NCI-H146 (cell line): Measurements from ENCODE around the gene CELSR2.

Source experiments
- DNase-seq: peaks from one replicate; lab custom pipeline; 2025; lab: John Stamatoyannopoulos, UW

Gene CELSR2

DNA sequence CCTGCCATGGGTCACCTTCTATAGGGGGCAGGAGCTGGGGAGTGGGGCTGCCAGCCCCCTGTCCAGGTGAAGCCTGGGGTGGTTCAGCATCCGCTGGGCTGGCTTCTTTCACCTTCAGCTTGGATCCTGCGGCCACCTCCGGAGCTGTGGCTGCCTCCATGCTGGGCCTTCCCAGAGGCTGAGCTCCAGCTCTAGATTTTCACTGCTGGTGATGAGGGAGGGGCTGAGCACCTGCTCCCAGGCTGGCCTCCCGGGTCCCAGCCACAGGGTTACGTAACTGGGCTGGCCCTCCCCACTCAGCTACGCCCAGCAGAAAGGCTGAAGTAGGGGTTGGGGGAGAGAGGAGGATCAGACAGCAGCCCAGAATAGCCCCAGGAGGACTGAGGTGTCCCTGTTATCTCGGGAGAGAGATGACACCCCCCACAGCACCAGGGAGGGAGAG lies 57.5 kb downstream of the CELSR2 start, which contains the start of gene MYBPHL:
Gene MYBPHL (minus strand): TSS at position 180 of the 442 bp plus-strand sequence. CDS start 20 bp downstream, at position 160.
- no peak for DNase-seq

- DNase-seq, result no peak
Measured at GRCh38 chr1:109307274-109308021, 58.1 kb downstream of the CELSR2 start.

GRCh38 chr1:109309347-109309746 lies 60.0 kb downstream of the CELSR2 start:
- no peak for DNase-seq

DNA sequence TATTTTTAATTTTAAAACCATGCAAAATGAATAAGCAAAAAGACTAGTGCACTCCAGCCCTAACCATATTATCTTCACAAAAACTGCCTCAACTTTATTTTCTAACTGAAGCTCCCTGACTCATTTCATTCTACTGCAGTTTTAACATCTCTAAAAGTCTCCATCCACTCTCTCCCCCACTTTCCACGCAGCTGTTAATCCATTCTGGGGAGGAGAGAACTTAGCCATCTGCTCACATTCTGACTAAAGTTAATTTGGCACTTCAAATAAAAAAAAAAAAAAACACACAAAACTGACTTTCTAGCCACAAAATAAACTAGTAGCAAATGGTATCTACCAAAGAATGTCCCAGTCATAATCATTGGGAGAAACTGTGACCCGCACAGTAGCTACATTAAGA lies 62.9 kb downstream of the CELSR2 start:
- no peak for DNase-seq

DNA sequence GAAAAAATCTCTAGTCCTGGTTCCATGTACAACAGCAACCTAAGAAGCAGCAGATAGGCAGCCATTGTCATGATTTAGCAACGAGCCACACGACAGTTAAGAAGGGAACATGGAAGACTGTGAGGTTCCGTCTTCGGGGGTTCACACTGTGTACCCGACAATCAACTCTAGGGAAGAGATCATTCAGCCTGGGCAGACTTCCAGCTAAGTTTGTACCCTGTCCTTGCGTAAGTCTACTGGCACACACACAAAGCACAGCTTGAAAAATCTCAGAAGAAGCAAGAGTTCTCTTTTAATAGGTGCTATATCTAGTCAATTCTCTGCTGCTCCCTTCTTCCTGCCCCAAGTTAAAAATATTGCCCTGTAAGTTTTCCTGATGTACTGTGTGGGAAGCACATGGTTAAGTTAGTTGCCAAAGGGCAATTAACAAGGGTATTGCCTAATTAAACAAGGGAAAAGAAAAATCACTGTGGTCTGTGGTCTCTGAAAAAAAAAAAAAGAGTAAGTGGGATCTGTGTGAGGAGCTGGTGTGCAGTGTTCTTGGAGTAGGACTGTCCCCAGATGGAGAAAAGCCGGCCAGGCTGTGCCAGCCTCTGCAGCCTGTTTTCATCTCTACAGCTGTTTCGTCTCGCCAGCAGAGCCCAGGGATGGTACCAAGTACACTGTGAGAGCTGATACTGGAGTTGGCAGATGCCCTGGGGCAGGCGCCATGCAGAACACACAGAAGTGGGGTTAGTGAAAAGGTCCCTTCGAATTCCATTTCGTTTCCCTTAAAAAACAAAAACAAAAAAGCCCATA lies 63.8 kb downstream of the CELSR2 start:
- no peak for DNase-seq

DNA sequence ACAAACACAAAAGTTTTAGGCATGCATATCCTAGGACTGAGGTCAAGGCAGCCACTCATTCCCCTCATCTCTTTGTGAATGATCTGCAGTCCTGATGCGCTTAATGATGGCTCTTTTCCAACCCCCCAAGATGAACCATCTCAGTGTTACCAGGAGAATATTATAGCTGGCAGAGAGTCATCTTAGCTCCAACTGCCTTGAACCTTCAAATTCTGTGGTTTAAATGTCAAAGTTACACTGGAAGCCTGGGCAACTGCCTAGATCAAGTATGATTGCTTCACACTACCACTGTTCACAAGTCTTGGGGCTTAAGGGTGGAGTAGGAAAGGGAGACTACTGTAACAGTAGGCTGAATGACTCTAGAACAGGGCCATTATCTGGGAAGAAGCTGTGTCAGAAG lies 65.5 kb downstream of the CELSR2 start:
- DNase-seq, result no peak

DNA sequence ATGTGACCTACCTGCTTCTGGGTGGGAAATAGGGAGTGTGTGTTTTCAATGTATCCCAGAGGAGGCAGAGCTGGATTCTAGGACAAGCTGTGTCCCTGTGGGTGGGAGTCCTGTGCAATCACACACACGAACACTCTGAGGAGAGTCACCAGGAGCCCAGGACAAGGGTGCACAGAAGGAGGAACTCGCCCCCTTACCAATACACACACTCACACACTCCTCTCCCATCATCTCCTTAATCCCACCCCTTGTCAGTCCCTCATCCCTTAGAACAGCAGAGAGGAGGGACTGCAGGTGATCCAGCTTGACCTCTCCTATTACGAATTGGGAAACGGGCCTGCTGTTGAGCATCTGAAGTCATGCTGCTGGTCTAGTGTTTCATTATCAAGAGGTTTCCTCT lies 65.9 kb downstream of the CELSR2 start:
- no peak for DNase-seq

GRCh38 chr1:109316506-109316905 lies 67.2 kb downstream of the CELSR2 start:
- DNase-seq, result no peak

GRCh38 chr1:109319114-109319513 lies 69.8 kb downstream of the CELSR2 start:
- no peak for DNase-seq

DNA sequence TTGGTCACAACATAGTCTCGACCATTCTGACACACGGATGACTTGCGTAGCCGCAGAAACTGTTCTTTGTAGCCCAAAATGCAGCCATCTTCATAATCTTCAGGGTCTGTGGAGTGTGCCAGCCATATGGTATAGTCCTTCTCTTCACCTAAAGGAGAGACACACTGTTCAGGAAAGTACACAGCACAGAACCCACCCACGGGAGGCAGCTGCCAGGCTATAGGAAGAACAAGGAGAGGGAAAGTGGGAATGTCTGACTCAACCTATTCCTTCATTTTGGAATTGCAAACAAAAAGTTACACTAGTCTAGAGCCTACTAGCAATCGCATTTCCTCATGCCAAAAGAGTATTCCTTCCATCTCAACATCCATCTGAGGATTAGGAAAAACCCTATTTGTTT lies 73.6 kb downstream of the CELSR2 start:
- DNase-seq, result no peak
